Body of pancreas (tissue), 4 donors: ENCODE measurements around the gene PLPPR2.
"Not testable (repeated sequence)": the region's sequence is repeated elsewhere in the genome, so short reads cannot be mapped to it uniquely, and the experiment has no call there.

Experiments
- POLR2A ChIP-seq, 3 donors: fragments of 450-650 bp; IDR thresholded peaks; one replicate each; pipeline ENCODE4 v1.6.1; 2016; ENCODE audit warnings: antibody characterized with exemption in 3 of 3, mild to moderate bottlenecking in 2 of 3
- TF ChIP-seq, protein P1 (sequence below), 7 experiments: fragments of 450-650 bp in 4 of 7; fragments of 200-600 bp in 3 of 7; sonication (generic) in 3 of 7; IDR thresholded peaks; one replicate each; pipeline ENCODE4 v1.5.1; 2016 to 2019; ENCODE audit warnings: antibody characterized with exemption in 7 of 7

GRCh38 chr19:11406703-11407236, 51.5 kb downstream of the PLPPR2 start:
- TF ChIP-seq, protein P1, sequence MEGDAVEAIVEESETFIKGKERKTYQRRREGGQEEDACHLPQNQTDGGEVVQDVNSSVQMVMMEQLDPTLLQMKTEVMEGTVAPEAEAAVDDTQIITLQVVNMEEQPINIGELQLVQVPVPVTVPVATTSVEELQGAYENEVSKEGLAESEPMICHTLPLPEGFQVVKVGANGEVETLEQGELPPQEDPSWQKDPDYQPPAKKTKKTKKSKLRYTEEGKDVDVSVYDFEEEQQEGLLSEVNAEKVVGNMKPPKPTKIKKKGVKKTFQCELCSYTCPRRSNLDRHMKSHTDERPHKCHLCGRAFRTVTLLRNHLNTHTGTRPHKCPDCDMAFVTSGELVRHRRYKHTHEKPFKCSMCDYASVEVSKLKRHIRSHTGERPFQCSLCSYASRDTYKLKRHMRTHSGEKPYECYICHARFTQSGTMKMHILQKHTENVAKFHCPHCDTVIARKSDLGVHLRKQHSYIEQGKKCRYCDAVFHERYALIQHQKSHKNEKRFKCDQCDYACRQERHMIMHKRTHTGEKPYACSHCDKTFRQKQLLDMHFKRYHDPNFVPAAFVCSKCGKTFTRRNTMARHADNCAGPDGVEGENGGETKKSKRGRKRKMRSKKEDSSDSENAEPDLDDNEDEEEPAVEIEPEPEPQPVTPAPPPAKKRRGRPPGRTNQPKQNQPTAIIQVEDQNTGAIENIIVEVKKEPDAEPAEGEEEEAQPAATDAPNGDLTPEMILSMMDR (IDR thresholded peaks at IDR 0.05): not testable (repeated sequence)
- not testable (repeated sequence) for TF ChIP-seq POLR2A (IDR thresholded peaks at IDR 0.05)
